ENCODE results near the gene HOPX. TPM values are rescaled to one million over a fixed set of nuclear protein-coding genes. Genes with fewer than 3 reads are reported as not detected.

Gene HOPX
- total RNA-seq, 1 experiment from 2014 or later = not detected

DNA sequence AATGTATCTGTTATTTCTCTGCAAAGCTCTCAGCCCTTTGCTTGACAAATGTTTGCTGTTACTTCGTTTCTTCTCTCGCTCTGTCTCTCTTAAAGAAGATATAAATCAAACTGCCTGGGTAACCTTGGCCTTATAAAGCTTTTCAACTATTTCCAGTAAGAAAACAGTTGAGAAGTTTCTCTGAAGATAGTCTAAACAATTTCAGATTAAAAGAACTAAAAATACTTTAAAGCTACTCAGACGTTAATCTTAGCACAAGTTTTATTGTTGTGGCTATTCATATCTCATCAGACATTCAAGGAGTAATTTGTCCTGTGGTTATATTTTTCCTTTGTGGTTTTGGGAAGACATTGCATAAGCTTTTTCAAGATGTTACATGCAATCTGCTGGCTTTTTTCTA lies 22.6 kb downstream of the HOPX start:
- no peak for DNase-seq
- no TSS peak for BruUV-seq (replicated peaks)
- intact Hi-C loops (cut with micrococcal nuclease; ENCODE audit: unreplicated experiment) = loop anchor here (5.0 kb wide), 1 partner anchor 81 kb away; no protein-coding TSS in a partner anchor
- CTCF ChIA-PET = no interaction called here
- Histone ChIP-seq H3K4me1 (no peaks in the 10 kb centered on the region), H3K9me3 (no peaks in the 10 kb centered on the region), H3K27me3 (replicated peaks; ENCODE audit: control insufficient read depth, insufficient read depth, low read length) (no peaks in the 10 kb centered on the region), H3K36me3 (ENCODE audit: control insufficient read depth, insufficient read depth, low read length) (no peaks in the 10 kb centered on the region), H3K4me3 (ENCODE audit: low read depth, low read length) (no peak overlapping the region)
- peaks cover 17% of the 10 kb centered on the region for H3K27me3 Mint-ChIP-seq (ENCODE audit: insufficient read depth, unreplicated experiment)
- POLR2A ChIA-PET = no interaction called here
- H3K4me3 Mint-ChIP-seq (ENCODE audit: unreplicated experiment) = no peak overlapping the region
- H3K27ac Mint-ChIP-seq (ENCODE audit: unreplicated experiment) = no peak overlapping the region
- TF ChIP-seq, protein P1, sequence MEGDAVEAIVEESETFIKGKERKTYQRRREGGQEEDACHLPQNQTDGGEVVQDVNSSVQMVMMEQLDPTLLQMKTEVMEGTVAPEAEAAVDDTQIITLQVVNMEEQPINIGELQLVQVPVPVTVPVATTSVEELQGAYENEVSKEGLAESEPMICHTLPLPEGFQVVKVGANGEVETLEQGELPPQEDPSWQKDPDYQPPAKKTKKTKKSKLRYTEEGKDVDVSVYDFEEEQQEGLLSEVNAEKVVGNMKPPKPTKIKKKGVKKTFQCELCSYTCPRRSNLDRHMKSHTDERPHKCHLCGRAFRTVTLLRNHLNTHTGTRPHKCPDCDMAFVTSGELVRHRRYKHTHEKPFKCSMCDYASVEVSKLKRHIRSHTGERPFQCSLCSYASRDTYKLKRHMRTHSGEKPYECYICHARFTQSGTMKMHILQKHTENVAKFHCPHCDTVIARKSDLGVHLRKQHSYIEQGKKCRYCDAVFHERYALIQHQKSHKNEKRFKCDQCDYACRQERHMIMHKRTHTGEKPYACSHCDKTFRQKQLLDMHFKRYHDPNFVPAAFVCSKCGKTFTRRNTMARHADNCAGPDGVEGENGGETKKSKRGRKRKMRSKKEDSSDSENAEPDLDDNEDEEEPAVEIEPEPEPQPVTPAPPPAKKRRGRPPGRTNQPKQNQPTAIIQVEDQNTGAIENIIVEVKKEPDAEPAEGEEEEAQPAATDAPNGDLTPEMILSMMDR (IDR thresholded peaks at IDR 0.05; ENCODE audit: insufficient read depth in 1 of 2, low read depth in 1 of 2, low read length in 1 of 2, severe bottlenecking in 1 of 2, unreplicated experiment in 1 of 2) = no peak
- H3K4me1 Mint-ChIP-seq (ENCODE audit: low read depth, unreplicated experiment) = no peaks in the 10 kb centered on the region
- H3K36me3 Mint-ChIP-seq (ENCODE audit: insufficient read depth, unreplicated experiment) = no peaks in the 10 kb centered on the region
- no peaks in the 10 kb centered on the region for H3K9me3 Mint-ChIP-seq (ENCODE audit: unreplicated experiment)

DNA sequence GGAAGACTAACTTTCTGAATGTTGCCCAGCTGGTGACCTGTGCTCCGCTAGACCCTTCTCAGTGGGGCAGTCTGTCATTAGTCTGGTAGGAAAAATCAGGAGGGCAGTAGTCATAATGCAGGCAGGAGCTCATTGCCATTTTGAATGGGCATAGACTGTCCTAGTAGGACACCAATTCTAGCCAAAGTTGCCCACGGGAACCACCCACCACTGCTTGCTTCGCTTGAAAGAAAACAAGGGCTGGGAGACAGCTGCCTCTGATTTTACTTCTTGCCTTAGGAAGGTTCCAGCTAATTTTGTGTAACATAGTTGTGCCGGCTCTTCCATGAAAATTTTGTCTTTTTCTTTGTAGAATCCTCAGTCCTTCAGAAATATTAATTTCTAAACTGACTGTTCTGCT lies 23.3 kb downstream of the HOPX start:
- no peak overlapping the region for H3K4me3 Mint-ChIP-seq (ENCODE audit: unreplicated experiment)
- H3K27me3 Mint-ChIP-seq (ENCODE audit: insufficient read depth, unreplicated experiment) = peaks cover 17% of the 10 kb centered on the region
- Histone ChIP-seq H3K4me3 (ENCODE audit: low read depth, low read length) (no peak overlapping the region), H3K4me1 (no peaks in the 10 kb centered on the region), H3K36me3 (ENCODE audit: control insufficient read depth, insufficient read depth, low read length) (no peaks in the 10 kb centered on the region), H3K9me3 (no peaks in the 10 kb centered on the region), H3K27me3 (replicated peaks; ENCODE audit: control insufficient read depth, insufficient read depth, low read length) (no peaks in the 10 kb centered on the region)
- ChIA-PET POLR2A (no interaction called here), CTCF (no interaction called here)
- BruUV-seq (replicated peaks) = no TSS peak
- DNase-seq = no peak
- no peaks in the 10 kb centered on the region for H3K9me3 Mint-ChIP-seq (ENCODE audit: unreplicated experiment)
- no peaks in the 10 kb centered on the region for H3K36me3 Mint-ChIP-seq (ENCODE audit: insufficient read depth, unreplicated experiment)
- no peak overlapping the region for H3K27ac Mint-ChIP-seq (ENCODE audit: unreplicated experiment)
- intact Hi-C loops (cut with micrococcal nuclease; ENCODE audit: unreplicated experiment) = loop anchor here (5.0 kb wide), 1 partner anchor 81 kb away; no protein-coding TSS in a partner anchor
- TF ChIP-seq, protein P1 (IDR thresholded peaks at IDR 0.05; ENCODE audit: insufficient read depth in 1 of 2, low read depth in 1 of 2, low read length in 1 of 2, severe bottlenecking in 1 of 2, unreplicated experiment in 1 of 2) = no peak
- no peaks in the 10 kb centered on the region for H3K4me1 Mint-ChIP-seq (ENCODE audit: low read depth, unreplicated experiment)

DNA sequence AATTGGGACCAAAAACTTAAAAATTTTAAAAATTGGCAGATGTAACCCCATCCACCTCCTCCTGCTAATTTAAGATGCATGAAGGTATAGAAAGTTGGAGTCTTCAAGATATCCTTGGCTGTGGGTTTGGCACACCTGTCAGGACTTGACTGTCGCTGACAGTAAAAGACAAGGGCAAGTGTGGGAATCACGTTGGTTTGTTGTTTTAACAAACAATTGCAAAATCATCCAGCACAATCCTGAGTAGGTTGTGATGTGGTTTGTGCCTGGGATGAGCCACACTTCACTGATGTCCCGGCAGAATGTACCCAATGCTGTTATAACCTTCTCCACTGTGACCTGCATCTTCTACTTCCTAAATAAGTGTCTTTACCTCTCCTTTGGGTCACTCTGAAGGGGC lies 24.0 kb downstream of the HOPX start:
- Mint-ChIP-seq H3K36me3 (ENCODE audit: insufficient read depth, unreplicated experiment) (no peaks in the 10 kb centered on the region), H3K27me3 (ENCODE audit: insufficient read depth, unreplicated experiment) (peaks cover 17% of the 10 kb centered on the region), H3K27ac (ENCODE audit: unreplicated experiment) (no peak overlapping the region), H3K4me3 (ENCODE audit: unreplicated experiment) (peak overlapping the region; percentile 51), H3K4me1 (ENCODE audit: low read depth, unreplicated experiment) (no peaks in the 10 kb centered on the region), H3K9me3 (ENCODE audit: unreplicated experiment) (no peaks in the 10 kb centered on the region)
- intact Hi-C loops (cut with micrococcal nuclease; ENCODE audit: unreplicated experiment) = loop anchor here (5.0 kb wide), 1 partner anchor 80 kb away; no protein-coding TSS in a partner anchor
- H3K9me3 ChIP-seq = no peaks in the 10 kb centered on the region
- no TSS peak for BruUV-seq (replicated peaks)
- no peaks in the 10 kb centered on the region for H3K4me1 ChIP-seq
- POLR2A ChIA-PET = no interaction called here
- no peak overlapping the region for H3K4me3 ChIP-seq (ENCODE audit: low read depth, low read length)
- TF ChIP-seq, protein P1 (IDR thresholded peaks at IDR 0.05; ENCODE audit: insufficient read depth in 1 of 2, low read depth in 1 of 2, low read length in 1 of 2, severe bottlenecking in 1 of 2, unreplicated experiment in 1 of 2) = no peak
- no peak for DNase-seq
- no peaks in the 10 kb centered on the region for H3K27me3 ChIP-seq (replicated peaks; ENCODE audit: control insufficient read depth, insufficient read depth, low read length)
- CTCF ChIA-PET = no interaction called here
- H3K36me3 ChIP-seq (ENCODE audit: control insufficient read depth, insufficient read depth, low read length) = no peaks in the 10 kb centered on the region

Measured in Caco-2 (cell line).